PFSK-1 (cell line): ENCODE measurements around the gene NDUFS6.

Experiments
- FOXP2 ChIP-seq: optimal IDR thresholded peaks from 2 replicates; pipeline ENCODE3; 2011; ENCODE audit warnings: borderline replicate concordance, control low read depth, inconsistent platforms; ENCODE audit not compliant: insufficient read depth; ENCODE audit errors: extremely low read length, extremely low read depth
- POLR2AphosphoS5 ChIP-seq: IDR thresholded peaks from 2 replicates; pipeline ENCODE4 v1.6.1; 2012; ENCODE audit warnings: low read depth, mild to moderate bottlenecking, control low read depth, low read length, moderate library complexity
- REST ChIP-seq, 2 experiments: IDR thresholded peaks; 2 replicates each; pipeline versions ENCODE4 v1.6.1 to v1.8.0; 2011 to 2012; ENCODE audit warnings: low read depth in 2 of 2, low read length in 2 of 2, control low read depth in 1 of 2, inconsistent platforms in 1 of 2, mild to moderate bottlenecking in 1 of 2, moderate library complexity in 1 of 2; ENCODE audit not compliant: insufficient read depth in 1 of 2
- SIN3A ChIP-seq: IDR thresholded peaks from 2 replicates; pipeline ENCODE4 v1.6.1; 2012; ENCODE audit warnings: mild to moderate bottlenecking, low read length, moderate library complexity, borderline replicate concordance; ENCODE audit not compliant: insufficient read depth
- TAF1 ChIP-seq: IDR thresholded peaks from 2 replicates; pipeline ENCODE4 v1.6.1; 2012; ENCODE audit warnings: low read length, control low read depth, borderline replicate concordance; ENCODE audit not compliant: insufficient read depth

NDUFS6 gene

GRCh38 chr5:1835431-1835830, 34.2 kb downstream of the NDUFS6 start:
- TF ChIP-seq FOXP2 (no peak), TAF1 (no peak)

- TF ChIP-seq POLR2AphosphoS5 (no peak), SIN3A (no peak), TAF1 (no peak), REST (IDR thresholded peaks at IDR 0.05; ENCODE audit: insufficient read depth in 1 of 2, low read depth in 2 of 2, low read length in 2 of 2) (no peak), FOXP2 (no peak)
Observed at GRCh38 chr5:1836176-1836890, 35.1 kb downstream of the NDUFS6 start.

GRCh38 chr5:1836891-1837880, 36.0 kb downstream of the NDUFS6 start:
- TF ChIP-seq REST (IDR thresholded peaks at IDR 0.05; ENCODE audit: insufficient read depth in 1 of 2, low read depth in 2 of 2, low read length in 2 of 2) (no peak), POLR2AphosphoS5 (no peak), FOXP2 (no peak), SIN3A (no peak)

- TF ChIP-seq TAF1 (no peak), FOXP2 (no peak), POLR2AphosphoS5 (no peak), REST (IDR thresholded peaks at IDR 0.05; ENCODE audit: insufficient read depth in 1 of 2, low read depth in 2 of 2, low read length in 2 of 2) (no peak)
Observed at GRCh38 chr5:1838013-1838412, 36.8 kb downstream of the NDUFS6 start.

GRCh38 chr5:1840071-1840547, 38.9 kb downstream of the NDUFS6 start:
- TF ChIP-seq FOXP2, result no peak
- no peak for TF ChIP-seq TAF1
- no peak for TF ChIP-seq SIN3A
- no peak for TF ChIP-seq POLR2AphosphoS5
- TF ChIP-seq REST (IDR thresholded peaks at IDR 0.05; ENCODE audit: insufficient read depth in 1 of 2, low read depth in 2 of 2, low read length in 2 of 2), result no peak
